HCT116 (cell line): ENCODE data around the gene SNX10.

Source experiments
- CEBPB ChIP-seq: IDR thresholded peaks from 2 replicates; pipeline ENCODE4 v1.6.1; 2012; ENCODE audit warnings: low read depth
- CTCF ChIP-seq, 3 experiments: fragments of 200-600 bp in 1 of 3; sonication (generic) in 1 of 3; IDR thresholded peaks in 2 of 3; conservative IDR thresholded peaks in 1 of 3; 2 replicates each; pipeline ENCODE4 v1.5.1; 2012 to 2017; ENCODE audit warnings: low read depth in 2 of 3, low read length in 2 of 3, antibody characterized with exemption in 1 of 3, borderline replicate concordance in 1 of 3, control low read depth in 1 of 3, mild to moderate bottlenecking in 1 of 3, mixed read lengths in 1 of 3, mixed run types in 1 of 3, moderate library complexity in 1 of 3; ENCODE audit not compliant: insufficient read depth in 1 of 3
- EZH2 ChIP-seq: fragments of 200-600 bp; sonication (generic); IDR thresholded peaks from 2 replicates; pipeline ENCODE4 v1.6.1; 2017; ENCODE audit warnings: antibody characterized with exemption, mixed run types
- EZH2phosphoT487 ChIP-seq: fragments of 200-600 bp; IDR thresholded peaks from 2 replicates; pipeline ENCODE4 v1.6.1; 2018; ENCODE audit warnings: antibody characterized with exemption, borderline replicate concordance
- JUND ChIP-seq: IDR thresholded peaks from 2 replicates; pipeline ENCODE4 v1.6.1; 2012
- MAX ChIP-seq: IDR thresholded peaks from 2 replicates; pipeline ENCODE4 v1.6.1; 2012
- POLR2A ChIP-seq: IDR thresholded peaks from 2 replicates; pipeline ENCODE4 v1.7.0; 2011; ENCODE audit warnings: borderline replicate concordance; ENCODE audit not compliant: insufficient read depth, insufficient read length; ENCODE audit errors: extremely low read depth
- POLR2AphosphoS5 ChIP-seq: IDR thresholded peaks from 2 replicates; pipeline ENCODE4 v1.6.1; 2011; ENCODE audit warnings: mild to moderate bottlenecking, low read depth, low read length, moderate library complexity
- REST ChIP-seq: IDR thresholded peaks from 2 replicates; pipeline ENCODE4 v1.6.1; 2012; ENCODE audit warnings: low read depth
- SIN3A ChIP-seq: IDR thresholded peaks from 2 replicates; pipeline ENCODE4 v1.6.1; 2012; ENCODE audit warnings: low read depth
- SRF ChIP-seq: IDR thresholded peaks from 2 replicates; pipeline ENCODE4 v1.6.1; 2012; ENCODE audit warnings: low read depth
- ZNF274 ChIP-seq: fragments of 200-500 bp; sonication (Bioruptor generic); IDR thresholded peaks from 2 replicates; pipeline ENCODE4 v1.6.1; 2014; ENCODE audit warnings: mild to moderate bottlenecking, low read depth, low read length, inconsistent platforms

GRCh38 chr7:26423436-26423835 is 131.8 kb downstream of the SNX10 start:
- TF ChIP-seq POLR2A (no peak), REST (no peak), CTCF (IDR thresholded peaks at IDR 0.05 in 2 of 3, conservative IDR thresholded peaks at IDR 0.05 in 1 of 3; ENCODE audit: borderline replicate concordance in 1 of 3, insufficient read depth in 1 of 3, low read depth in 2 of 3, low read length in 2 of 3) (no peak), EZH2phosphoT487 (no peak), SIN3A (no peak), EZH2 (no peak), MAX (no peak), POLR2AphosphoS5 (no peak), SRF (no peak), CEBPB (no peak), ZNF274 (no peak), JUND (no peak)
